ENCODE results near the gene DGKB.

GRCh38 chr7:14828053-14828452 lies 74.5 kb downstream of the DGKB start:
- TF ChIP-seq CTCF (IDR thresholded peaks at IDR 0.05; ENCODE audit: poor library complexity) (no peak), EZH2 (IDR thresholded peaks at IDR 0.05; ENCODE audit: borderline replicate concordance) (no peak), EZH2phosphoT487 (IDR thresholded peaks at IDR 0.05; ENCODE audit: low read depth, severe bottlenecking, unreplicated experiment) (no peak)
